OCI-LY1 (cell line): ENCODE results near the gene IFT22.
"Not testable (repeated sequence)": the region's sequence is repeated elsewhere in the genome, so short reads cannot be mapped to it uniquely, and the experiment has no call there.

ENCODE experiments used
- CTCF ChIP-seq: fragments of 200-600 bp; sonication (generic), shearing (Covaris generic); IDR thresholded peaks from 2 replicates; pipeline ENCODE4 v1.5.1; 2017; ENCODE audit warnings: mild to moderate bottlenecking, antibody characterized with exemption, low read length, moderate library complexity, mixed read lengths
- EZH2 ChIP-seq: fragments of 200-600 bp; sonication (generic), shearing (Covaris generic); IDR thresholded peaks from 2 replicates; pipeline ENCODE4 v1.8.0; 2017; ENCODE audit warnings: borderline replicate concordance, mixed run types, mild to moderate bottlenecking, antibody characterized with exemption, low read length, moderate library complexity, mixed read lengths

- TF ChIP-seq CTCF, EZH2: not testable (repeated sequence)
Observed at GRCh38 chr7:101289687-101290086, 31.9 kb downstream of the IFT22 start.
